Esophagus muscularis mucosa (tissue), 4 donors: Measurements from ENCODE around the gene FXYD6. TPM values are rescaled to one million over a fixed set of nuclear protein-coding genes. Genes with fewer than 3 reads are reported as not detected.

Experiments used
- DNase-seq: peaks from one replicate; pipeline ENCODE4 v3.0.0-alpha.2; 2017; ENCODE audit errors: extremely low spot score
- H3K27ac ChIP-seq, 4 donors: fragments of 200-600 bp; sonication (generic); replicated peaks in 1 of 4; 1 replicate in 3 of 4; 2 replicates in 1 of 4; pipeline ENCODE4 v1.5.1; 2016 to 2019; ENCODE audit warnings: mild to moderate bottlenecking in 1 of 4
- H3K27me3 ChIP-seq, 4 donors: fragments of 200-600 bp; sonication (generic); one replicate each; pipeline versions ENCODE4 v1.5.1 to v1.6.0; 2016 to 2019
- H3K36me3 ChIP-seq, 4 donors: fragments of 200-600 bp; sonication (generic); one replicate each; pipeline ENCODE4 v1.5.1; 2016 to 2019
- H3K4me1 ChIP-seq, 4 donors: fragments of 200-600 bp; sonication (generic); one replicate each; pipeline ENCODE4 v1.5.1; 2016 to 2019
- H3K4me3 ChIP-seq, 4 donors: fragments of 200-600 bp; sonication (generic); 1 replicate in 2 of 4; 2 replicates in 2 of 4; pipeline ENCODE4 v1.5.1; 2016 to 2019; ENCODE audit warnings: mild to moderate bottlenecking in 4 of 4, moderate library complexity in 1 of 4
- H3K9me3 ChIP-seq, 4 donors: fragments of 200-600 bp; sonication (generic); 1 replicate in 3 of 4; 2 replicates in 1 of 4; pipeline ENCODE4 v1.5.1; 2016 to 2019
- CTCF ChIP-seq, 3 experiments: fragments of 200-600 bp in 2 of 3; fragments of 450-650 bp in 1 of 3; sonication (generic) in 2 of 3; IDR thresholded peaks; one replicate each; pipeline ENCODE4 v1.5.1; 2017 to 2019; ENCODE audit warnings: antibody characterized with exemption in 3 of 3, mild to moderate bottlenecking in 2 of 3, moderate library complexity in 1 of 3
- EP300 ChIP-seq: sonication (generic); formaldehyde crosslinking; IDR thresholded peaks from one replicate; pipeline ENCODE4 v1.6.1; 2017; ENCODE audit warnings: antibody characterized with exemption
- POLR2A ChIP-seq: fragments of 450-650 bp; IDR thresholded peaks from one replicate; pipeline ENCODE4 v1.6.1; 2017; ENCODE audit warnings: antibody characterized with exemption, moderate library complexity, mild to moderate bottlenecking, low read depth
- POLR2AphosphoS5 ChIP-seq, 2 donors: sonication (generic); formaldehyde crosslinking; IDR thresholded peaks; one replicate each; pipeline ENCODE4 v1.6.1; 2017; ENCODE audit warnings: antibody characterized with exemption in 2 of 2
- WGBS: methylation state at CpG from one replicate; pipeline ENCODE4 v1.1.5; 2018; 5-methylcytosine and 5-hydroxymethylcytosine counted together
- intact Hi-C: fragments of 100-400 bp; cut with DNase I; formaldehyde crosslinking; loops from one replicate; pipeline ENCODE4 v1.15.1; 2023
- total RNA-seq, 4 donors: library from RNA; depleted of rRNA; stranded (reverse); fragments of >200 nt; gene quantifications; one replicate each; pipeline versions ENCODE4 v1.1.0 to v1.2.1, GENCODE V29; 2016

The FXYD6 gene
- total RNA-seq, 4 donors from 2014 or later = 78.9 to 105 (median 91.5) TPM

GRCh38 chr11:117882311-117882905 is 6.0 kb upstream of the FXYD6 start:
- H3K27me3 ChIP-seq = peaks cover 0 to 7% (median 0%) of the 10 kb centered on the region in 4 donors
- no peaks in the 10 kb centered on the region for H3K9me3 ChIP-seq
- peak overlapping the region in 1 of 4 donors; percentile 17 for H3K4me3 ChIP-seq
- peak overlapping the region in 3 of 4 donors; percentile 14 to 68 (median 67) for H3K27ac ChIP-seq
- intact Hi-C loops = no loop called here
- TF ChIP-seq EP300 (no peak), POLR2AphosphoS5 (IDR thresholded peaks at IDR 0.05) (no peak), CTCF (IDR thresholded peaks at IDR 0.05) (no peak), POLR2A (no peak)
- WGBS = 30% methylated on average over 11 of the region's 11 CpGs
- H3K36me3 ChIP-seq = no peaks in the 10 kb centered on the region
- H3K4me1 ChIP-seq = peaks cover 24 to 60% (median 39%) of the 10 kb centered on the region in 4 donors
- no peak for DNase-seq

GRCh38 chr11:117881217-117881616 is 4.8 kb upstream of the FXYD6 start:
- WGBS = 93% methylated on average over 4 of the region's 5 CpGs
- no peak overlapping the region for H3K4me3 ChIP-seq
- intact Hi-C loops = no loop called here
- no peak overlapping the region for H3K27ac ChIP-seq
- no peaks in the 10 kb centered on the region for H3K36me3 ChIP-seq
- TF ChIP-seq POLR2AphosphoS5 (IDR thresholded peaks at IDR 0.05) (no peak), POLR2A (no peak), CTCF (IDR thresholded peaks at IDR 0.05) (no peak), EP300 (no peak)
- H3K9me3 ChIP-seq = no peaks in the 10 kb centered on the region
- no peak for DNase-seq
- H3K4me1 ChIP-seq = peaks cover 27 to 68% (median 47%) of the 10 kb centered on the region in 4 donors
- peaks cover 0 to 16% (median 0%) of the 10 kb centered on the region in 4 donors for H3K27me3 ChIP-seq

- intact Hi-C loops = no loop called here
- Histone ChIP-seq H3K9me3 (no peaks in the 10 kb centered on the region), H3K27me3 (peaks cover 0 to 23% (median 3%) of the 10 kb centered on the region in 4 donors), H3K4me3 (no peak overlapping the region), H3K4me1 (peaks cover 28 to 68% (median 48%) of the 10 kb centered on the region in 4 donors), H3K27ac (no peak overlapping the region), H3K36me3 (no peaks in the 10 kb centered on the region)
- DNase-seq = no peak
- no peak for TF ChIP-seq POLR2AphosphoS5 (IDR thresholded peaks at IDR 0.05)
- no peak for TF ChIP-seq EP300
- no peak for TF ChIP-seq POLR2A
- no peak for TF ChIP-seq CTCF (IDR thresholded peaks at IDR 0.05)
- 86% methylated on average over 11 of the region's 11 CpGs for WGBS
These were observed 3.3 kb upstream of the FXYD6 start for GRCh38 chr11:117879516-117880480.

GRCh38 chr11:117878939-117879475 is 2.5 kb upstream of the FXYD6 start:
- Histone ChIP-seq H3K4me3 (no peak overlapping the region), H3K9me3 (no peaks in the 10 kb centered on the region), H3K36me3 (no peaks in the 10 kb centered on the region), H3K27me3 (peaks cover 0 to 23% (median 3%) of the 10 kb centered on the region in 4 donors), H3K27ac (no peak overlapping the region), H3K4me1 (peaks cover 32 to 68% (median 52%) of the 10 kb centered on the region in 4 donors)
- TF ChIP-seq EP300 = no peak
- TF ChIP-seq POLR2AphosphoS5 (IDR thresholded peaks at IDR 0.05) = no peak
- no peak for TF ChIP-seq CTCF (IDR thresholded peaks at IDR 0.05)
- no peak for TF ChIP-seq POLR2A
- DNase-seq = no peak
- WGBS = 92% methylated on average over 3 of the region's 3 CpGs
- intact Hi-C loops = no loop called here
